Measurements from ENCODE around the gene ARAP1.
A peak's percentile ranks its signal among the peaks of the same experiment; 100 is the strongest.

The ARAP1 gene

GRCh38 chr11:72738199-72739141 is 13.7 kb downstream of the ARAP1 start:
- no peak overlapping the region for H3K4me3 ChIP-seq (ENCODE audit: control insufficient read depth, low read depth, low read length)
- no peak for TF ChIP-seq CTCF (conservative IDR thresholded peaks at IDR 0.05; ENCODE audit: control insufficient read depth, insufficient read depth, low read depth, low read length)
- DNase-seq (ENCODE audit: low read depth) = peak; percentile 73

GRCh38 chr11:72737336-72737735 is 14.9 kb downstream of the ARAP1 start:
- TF ChIP-seq CTCF (conservative IDR thresholded peaks at IDR 0.05; ENCODE audit: control insufficient read depth, insufficient read depth, low read depth, low read length) = no peak
- no peak for DNase-seq (ENCODE audit: low read depth)
- H3K4me3 ChIP-seq (ENCODE audit: control insufficient read depth, low read depth, low read length) = no peak overlapping the region

GRCh38 chr11:72736452-72737069 is 15.6 kb downstream of the ARAP1 start:
- no peak overlapping the region for H3K4me3 ChIP-seq (ENCODE audit: control insufficient read depth, low read depth, low read length)
- peak; percentile 70 for DNase-seq (ENCODE audit: low read depth)
- TF ChIP-seq CTCF (conservative IDR thresholded peaks at IDR 0.05; ENCODE audit: control insufficient read depth, insufficient read depth, low read depth, low read length) = no peak

DNA sequence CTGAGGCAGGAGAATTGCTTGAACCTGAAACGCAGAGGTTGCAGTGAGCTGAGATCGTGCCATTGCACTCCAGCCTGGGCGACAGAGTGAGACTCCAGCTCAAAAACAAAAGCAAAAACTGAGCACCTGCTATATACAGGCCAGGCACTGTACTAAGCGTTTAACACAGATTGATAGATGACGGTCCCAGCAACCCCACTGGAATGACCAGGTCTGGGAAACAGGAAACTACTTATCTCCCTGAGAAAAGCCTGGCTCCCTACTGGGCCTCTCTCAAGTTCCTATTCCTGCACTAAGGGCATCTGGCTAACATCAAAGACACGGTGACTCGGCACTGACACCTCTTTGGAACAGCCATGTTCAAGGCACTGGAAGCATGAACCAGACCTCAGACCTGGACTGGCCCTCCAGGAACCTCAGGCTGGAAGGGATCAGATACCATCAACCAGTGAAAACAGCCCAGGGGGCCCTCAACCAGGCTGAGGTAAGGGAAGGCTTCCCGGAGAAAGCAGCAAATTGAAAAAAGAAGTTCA is 16.6 kb downstream of the ARAP1 start:
- H3K4me3 ChIP-seq (ENCODE audit: control insufficient read depth, low read depth, low read length) = no peak overlapping the region
- peak; percentile 80 for DNase-seq (ENCODE audit: low read depth)
- TF ChIP-seq CTCF (conservative IDR thresholded peaks at IDR 0.05; ENCODE audit: control insufficient read depth, insufficient read depth, low read depth, low read length) = no peak

- no peak overlapping the region for H3K4me3 ChIP-seq (ENCODE audit: control insufficient read depth, low read depth, low read length)
- TF ChIP-seq CTCF (conservative IDR thresholded peaks at IDR 0.05; ENCODE audit: control insufficient read depth, insufficient read depth, low read depth, low read length) = no peak
These were observed 19.9 kb downstream of the ARAP1 start for GRCh38 chr11:72732329-72732728.

DNA sequence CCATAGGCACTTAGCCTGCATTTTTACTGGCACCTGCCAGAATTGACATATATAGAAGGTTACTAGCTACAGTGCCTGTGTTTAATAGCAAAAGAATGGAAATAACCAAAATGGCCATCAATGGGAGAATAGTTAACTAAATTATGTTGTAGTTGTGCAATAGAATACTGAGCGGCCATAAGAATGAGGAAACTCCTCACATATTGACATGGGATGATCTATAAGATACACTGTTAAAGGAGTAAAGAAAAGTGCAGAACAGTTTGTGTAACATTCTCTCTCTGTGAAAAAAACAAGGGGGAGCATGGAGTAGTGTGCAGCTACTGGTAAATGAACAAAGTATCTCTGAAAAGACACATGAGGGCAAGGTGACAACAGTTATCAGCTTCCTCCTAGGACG is 21.5 kb downstream of the ARAP1 start:
- no peak for TF ChIP-seq CTCF (conservative IDR thresholded peaks at IDR 0.05; ENCODE audit: control insufficient read depth, insufficient read depth, low read depth, low read length)
- H3K4me3 ChIP-seq (ENCODE audit: control insufficient read depth, low read depth, low read length) = no peak overlapping the region
- DNase-seq (ENCODE audit: low read depth) = no peak

More at GRCh38 chr11:72732329-72732728, 19.9 kb downstream of the ARAP1 start:
- no peak for DNase-seq (ENCODE audit: low read depth)
